HepG2 (cell line): ENCODE results near the gene C2. TPM values are rescaled to one million over a fixed set of nuclear protein-coding genes. Genes with fewer than 3 reads are reported as not detected.

Experiments used
- AGO2 ChIP-seq: fragments of 200-400 bp; formaldehyde crosslinking; optimal IDR thresholded peaks from 2 replicates; pipeline ENCODE3; 2017; ENCODE audit warnings: mild to moderate bottlenecking, low read depth, low read length, moderate library complexity
- BORCS8-MEF2B ChIP-seq: sonication (generic); formaldehyde crosslinking; IDR thresholded peaks from 2 replicates; pipeline ENCODE4 v1.8.0; 2022; ENCODE audit warnings: mild to moderate bottlenecking, missing genetic modification reagents
- CBX1 ChIP-seq: IDR thresholded peaks from one replicate; pipeline ENCODE4 v1.6.1; 2016; ENCODE audit warnings: antibody characterized with exemption, low read depth
- DNMT1 ChIP-seq: sonication (generic); formaldehyde crosslinking; IDR thresholded peaks from 2 replicates; pipeline ENCODE4 v1.5.1; 2020; ENCODE audit warnings: mild to moderate bottlenecking, missing genetic modification reagents
- ETV6 ChIP-seq: sonication (generic); formaldehyde crosslinking; conservative IDR thresholded peaks from 2 replicates; pipeline ENCODE4 v1.4.0; 2020; ENCODE audit warnings: missing genetic modification reagents
- HMG20A ChIP-seq: IDR thresholded peaks from 2 replicates; pipeline ENCODE4 v1.6.1; 2016; ENCODE audit warnings: borderline replicate concordance
- JUN ChIP-seq: sonication (generic); formaldehyde crosslinking; IDR thresholded peaks from 2 replicates; pipeline ENCODE4 v1.4.0; 2020; ENCODE audit warnings: mild to moderate bottlenecking, missing genetic modification reagents
- KAT8 ChIP-seq: IDR thresholded peaks from 2 replicates; pipeline ENCODE4 v1.6.1; 2016; ENCODE audit warnings: missing genetic modification reagents, missing compliant biosample characterization
- NFATC3 ChIP-seq: sonication (generic); formaldehyde crosslinking; IDR thresholded peaks from 2 replicates; pipeline ENCODE4 v1.5.1; 2020; ENCODE audit warnings: mild to moderate bottlenecking, missing genetic modification reagents
- NR1H2 ChIP-seq: sonication (generic); formaldehyde crosslinking; IDR thresholded peaks from 2 replicates; pipeline ENCODE4 v1.8.1; 2022; ENCODE audit warnings: low read depth, missing genetic modification reagents, borderline replicate concordance
- SMARCE1 ChIP-seq: fragments of 450-650 bp; IDR thresholded peaks from 2 replicates; pipeline ENCODE4 v1.6.1; 2017; ENCODE audit warnings: borderline replicate concordance
- SNRNP70 ChIP-seq: fragments of 200-400 bp; formaldehyde crosslinking; IDR thresholded peaks from 2 replicates; pipeline ENCODE4 v1.6.1; 2017; ENCODE audit warnings: mild to moderate bottlenecking, low read depth, low read length, moderate library complexity
- SOX13 ChIP-seq, 3 experiments: fragments of 450-650 bp in 1 of 3; sonication (generic) in 1 of 3; formaldehyde crosslinking in 1 of 3; IDR thresholded peaks in 2 of 3; conservative IDR thresholded peaks in 1 of 3; 2 replicates each; pipeline versions ENCODE4 v1.5.0 to v1.6.1; 2016 to 2020; ENCODE audit warnings: antibody characterized with exemption in 1 of 3, mild to moderate bottlenecking in 1 of 3, missing compliant biosample characterization in 1 of 3, missing genetic modification reagents in 1 of 3, moderate library complexity in 1 of 3
- ZNF20 ChIP-seq: sonication (generic); formaldehyde crosslinking; IDR thresholded peaks from 2 replicates; pipeline ENCODE4 v1.4.0; 2020; ENCODE audit warnings: mild to moderate bottlenecking, moderate library complexity, missing genetic modification reagents
- ZNF234 ChIP-seq: sonication (generic); formaldehyde crosslinking; conservative IDR thresholded peaks from 2 replicates; pipeline ENCODE4 v1.5.1; 2020; ENCODE audit warnings: mild to moderate bottlenecking, missing genetic modification reagents
- ZNF256 ChIP-seq: sonication (generic); formaldehyde crosslinking; conservative IDR thresholded peaks from 2 replicates; pipeline ENCODE4 v1.4.0; 2020; ENCODE audit warnings: missing genetic modification reagents
- polyA plus RNA-seq, 8 experiments: library from polyadenylated mRNA; depleted of rRNA in 3 of 8; stranded (reverse) in 7 of 8; unstranded in 1 of 8; fragments of >200 nt; fragmentation: Illumina TruSeq in 4 of 8; extraction: Trizol in 4 of 8; gene quantifications; 2 replicates each; pipeline versions ENCODE4 v1.2.1 to v1.2.3, GENCODE V29; 2011 to 2016; ENCODE audit warnings: low read depth in 4 of 8, missing spikeins in 1 of 8, mixed read lengths in 1 of 8; ENCODE audit not compliant: insufficient read depth in 1 of 8
- total RNA-seq, 5 experiments: library from RNA; depleted of rRNA; stranded (reverse); fragments of >200 nt; fragmentation: Illumina TruSeq; extraction: Trizol; gene quantifications; 2 replicates each; pipeline ENCODE4 v1.2.3, GENCODE V29; 2016; ENCODE audit warnings: low read depth in 1 of 5
- TF ChIP-seq, protein P1 (sequence below): sonication (generic); formaldehyde crosslinking; IDR thresholded peaks from 2 replicates; pipeline ENCODE4 v1.4.0; 2020; ENCODE audit warnings: mild to moderate bottlenecking, low read depth, missing genetic modification reagents
- TF ChIP-seq, protein P2 (sequence below): fragments of 450-650 bp; IDR thresholded peaks from 2 replicates; pipeline ENCODE4 v1.6.1; 2017
- TF ChIP-seq, protein P3 (sequence below): sonication (generic); formaldehyde crosslinking; IDR thresholded peaks from 2 replicates; pipeline ENCODE4 v1.8.0; 2022; ENCODE audit warnings: low read depth, missing genetic modification reagents
- TF ChIP-seq, protein P4 (sequence below): sonication (generic); formaldehyde crosslinking; IDR thresholded peaks from 2 replicates; pipeline ENCODE4 v1.4.0; 2020; ENCODE audit warnings: missing genetic modification reagents, borderline replicate concordance

The C2 gene
- total and polyA plus RNA-seq, 2 of the 13 experiments (the other 11 are each of a cell fraction or from before 2014, with no cell fraction given), result 165 to 307 TPM

DNA sequence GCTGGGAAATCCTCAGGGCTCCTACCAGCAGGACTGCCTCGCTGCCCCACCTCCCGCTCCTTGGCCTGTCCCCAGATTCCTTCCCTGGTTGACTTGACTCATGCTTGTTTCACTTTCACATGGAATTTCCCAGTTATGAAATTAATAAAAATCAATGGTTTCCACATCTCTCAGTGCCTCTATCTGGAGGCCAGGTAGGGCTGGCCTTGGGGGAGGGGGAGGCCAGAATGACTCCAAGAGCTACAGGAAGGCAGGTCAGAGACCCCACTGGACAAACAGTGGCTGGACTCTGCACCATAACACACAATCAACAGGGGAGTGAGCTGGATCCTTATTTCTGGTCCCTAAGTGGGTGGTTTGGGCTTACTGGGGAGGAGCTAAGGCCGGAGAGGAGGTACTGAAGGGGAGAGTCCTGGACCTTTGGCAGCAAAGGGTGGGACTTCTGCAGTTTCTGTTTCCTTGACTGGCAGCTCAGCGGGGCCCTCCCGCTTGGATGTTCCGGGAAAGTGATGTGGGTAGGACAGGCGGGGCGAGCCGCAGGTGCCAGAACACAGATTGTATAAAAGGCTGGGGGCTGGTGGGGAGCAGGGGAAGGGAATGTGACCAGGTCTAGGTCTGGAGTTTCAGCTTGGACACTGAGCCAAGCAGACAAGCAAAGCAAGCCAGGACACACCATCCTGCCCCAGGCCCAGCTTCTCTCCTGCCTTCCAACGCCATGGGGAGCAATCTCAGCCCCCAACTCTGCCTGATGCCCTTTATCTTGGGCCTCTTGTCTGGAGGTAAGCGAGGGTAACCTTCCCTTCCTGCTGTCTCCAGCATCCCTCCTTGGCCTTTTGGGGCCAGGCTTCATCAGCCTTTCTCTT, 18.2 kb downstream of the C2 start, which contains the start of gene CFB (continued):
- TF ChIP-seq, protein P1, sequence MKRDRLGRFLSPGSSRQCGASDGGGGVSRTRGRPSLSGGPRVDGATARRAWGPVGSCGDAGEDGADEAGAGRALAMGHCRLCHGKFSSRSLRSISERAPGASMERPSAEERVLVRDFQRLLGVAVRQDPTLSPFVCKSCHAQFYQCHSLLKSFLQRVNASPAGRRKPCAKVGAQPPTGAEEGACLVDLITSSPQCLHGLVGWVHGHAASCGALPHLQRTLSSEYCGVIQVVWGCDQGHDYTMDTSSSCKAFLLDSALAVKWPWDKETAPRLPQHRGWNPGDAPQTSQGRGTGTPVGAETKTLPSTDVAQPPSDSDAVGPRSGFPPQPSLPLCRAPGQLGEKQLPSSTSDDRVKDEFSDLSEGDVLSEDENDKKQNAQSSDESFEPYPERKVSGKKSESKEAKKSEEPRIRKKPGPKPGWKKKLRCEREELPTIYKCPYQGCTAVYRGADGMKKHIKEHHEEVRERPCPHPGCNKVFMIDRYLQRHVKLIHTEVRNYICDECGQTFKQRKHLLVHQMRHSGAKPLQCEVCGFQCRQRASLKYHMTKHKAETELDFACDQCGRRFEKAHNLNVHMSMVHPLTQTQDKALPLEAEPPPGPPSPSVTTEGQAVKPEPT (CRISPR knock-in tag), result peak; percentile 43; the same call in 1 of the 2 replicates
- no peak for TF ChIP-seq ZNF20 (CRISPR knock-in tag)
- TF ChIP-seq, protein P2, sequence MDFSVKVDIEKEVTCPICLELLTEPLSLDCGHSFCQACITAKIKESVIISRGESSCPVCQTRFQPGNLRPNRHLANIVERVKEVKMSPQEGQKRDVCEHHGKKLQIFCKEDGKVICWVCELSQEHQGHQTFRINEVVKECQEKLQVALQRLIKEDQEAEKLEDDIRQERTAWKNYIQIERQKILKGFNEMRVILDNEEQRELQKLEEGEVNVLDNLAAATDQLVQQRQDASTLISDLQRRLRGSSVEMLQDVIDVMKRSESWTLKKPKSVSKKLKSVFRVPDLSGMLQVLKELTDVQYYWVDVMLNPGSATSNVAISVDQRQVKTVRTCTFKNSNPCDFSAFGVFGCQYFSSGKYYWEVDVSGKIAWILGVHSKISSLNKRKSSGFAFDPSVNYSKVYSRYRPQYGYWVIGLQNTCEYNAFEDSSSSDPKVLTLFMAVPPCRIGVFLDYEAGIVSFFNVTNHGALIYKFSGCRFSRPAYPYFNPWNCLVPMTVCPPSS, result no peak
- peak; percentile 55 for TF ChIP-seq AGO2
- TF ChIP-seq, protein P3, sequence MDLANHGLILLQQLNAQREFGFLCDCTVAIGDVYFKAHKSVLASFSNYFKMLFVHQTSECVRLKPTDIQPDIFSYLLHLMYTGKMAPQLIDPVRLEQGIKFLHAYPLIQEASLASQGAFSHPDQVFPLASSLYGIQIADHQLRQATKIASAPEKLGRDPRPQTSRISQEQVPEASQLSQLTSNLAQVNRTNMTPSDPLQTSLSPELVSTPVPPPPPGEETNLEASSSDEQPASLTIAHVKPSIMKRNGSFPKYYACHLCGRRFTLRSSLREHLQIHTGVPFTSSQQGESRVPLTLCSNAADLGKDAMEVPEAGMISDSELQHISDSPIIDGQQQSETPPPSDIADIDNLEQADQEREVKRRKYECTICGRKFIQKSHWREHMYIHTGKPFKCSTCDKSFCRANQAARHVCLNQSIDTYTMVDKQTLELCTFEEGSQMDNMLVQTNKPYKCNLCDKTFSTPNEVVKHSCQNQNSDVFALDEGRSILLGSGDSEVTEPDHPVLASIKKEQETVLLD (CRISPR knock-in tag), result no peak
- TF ChIP-seq JUN (CRISPR knock-in tag), result no peak
- TF ChIP-seq DNMT1 (CRISPR knock-in tag), result peak; percentile 63
- TF ChIP-seq ZNF234 (CRISPR knock-in tag), result no peak
- TF ChIP-seq ETV6 (CRISPR knock-in tag), result no peak
- TF ChIP-seq SMARCE1, result no peak
- 0 out of 2 replicates have a peak, but pooled peaks have one; percentile 12 for TF ChIP-seq SOX13 (IDR thresholded peaks at IDR 0.05)
- TF ChIP-seq SOX13 (CRISPR knock-in tag; conservative IDR thresholded peaks at IDR 0.05 in 1 of 2, IDR thresholded peaks at IDR 0.05 in 1 of 2), result peak in 1 of 2 experiments; percentile 84; a peak in 2 of 4 replicates
- no peak for TF ChIP-seq NR1H2 (CRISPR knock-in tag)
- TF ChIP-seq CBX1, result peak; percentile 67
- TF ChIP-seq HMG20A, result peak; percentile 72
- TF ChIP-seq BORCS8-MEF2B (CRISPR knock-in tag), result no peak
- no peak for TF ChIP-seq SNRNP70
- TF ChIP-seq, protein P4, sequence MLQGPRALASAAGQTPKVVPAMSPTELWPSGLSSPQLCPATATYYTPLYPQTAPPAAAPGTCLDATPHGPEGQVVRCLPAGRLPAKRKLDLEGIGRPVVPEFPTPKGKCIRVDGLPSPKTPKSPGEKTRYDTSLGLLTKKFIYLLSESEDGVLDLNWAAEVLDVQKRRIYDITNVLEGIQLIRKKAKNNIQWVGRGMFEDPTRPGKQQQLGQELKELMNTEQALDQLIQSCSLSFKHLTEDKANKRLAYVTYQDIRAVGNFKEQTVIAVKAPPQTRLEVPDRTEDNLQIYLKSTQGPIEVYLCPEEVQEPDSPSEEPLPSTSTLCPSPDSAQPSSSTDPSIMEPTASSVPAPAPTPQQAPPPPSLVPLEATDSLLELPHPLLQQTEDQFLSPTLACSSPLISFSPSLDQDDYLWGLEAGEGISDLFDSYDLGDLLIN, result peak; percentile 49; the same call in 1 of the 2 replicates
- no peak; the same call in 1 of the 2 replicates for TF ChIP-seq NFATC3 (CRISPR knock-in tag)
- no peak; the same call in 1 of the 2 replicates for TF ChIP-seq ZNF256 (CRISPR knock-in tag)
- peak; percentile 90 for TF ChIP-seq KAT8 (CRISPR knock-in tag)
